Activated T-cell treated with anti-CD3 and anti-CD28 coated beads, Interleukin-2, amount 50 U/mL, for 4 hours (primary cell): ENCODE data around the gene VPS35L. TPM values are rescaled to one million over a fixed set of nuclear protein-coding genes. Genes with fewer than 3 reads are reported as not detected.

Experiments used
- ATAC-seq, 2 donors: fragments of 200-7000 bp; cut with Tn5 transposase; one replicate each; pipeline ENCODE4 v1.10.0; 2021
- DNase-seq: peaks from one replicate; pipeline ENCODE4 v3.0.0-alpha.2; 2020
- H3K27me3 Mint-ChIP-seq: one replicate; pipeline ENCODE4 v1.8.0; 2021; ENCODE audit warnings: low read depth, mixed read lengths
- H3K36me3 Mint-ChIP-seq: one replicate; pipeline ENCODE4 v1.8.0; 2022; ENCODE audit warnings: mixed read lengths; ENCODE audit not compliant: insufficient read depth
- H3K4me1 Mint-ChIP-seq: one replicate; pipeline ENCODE4 v1.8.0; 2021; ENCODE audit warnings: low read depth, mixed read lengths
- H3K4me3 Mint-ChIP-seq: one replicate; pipeline ENCODE4 v1.8.0; 2021; ENCODE audit warnings: mild to moderate bottlenecking, moderate library complexity, mixed read lengths
- H3K9me3 Mint-ChIP-seq: one replicate; pipeline ENCODE4 v1.8.0; 2021; ENCODE audit warnings: mixed read lengths
- total RNA-seq, 3 donors: library from RNA; stranded (reverse); gene quantifications; one replicate each; pipeline ENCODE4 v1.2.1, GENCODE V29; 2021

The VPS35L gene
- total RNA-seq, 3 donors from 2014 or later: 29.9 to 34.5 (median 30.9) TPM

GRCh38 chr16:19589771-19590302, 34.3 kb downstream of the VPS35L start:
- Mint-ChIP-seq H3K4me1 (peaks cover 11% of the 10 kb centered on the region), H3K27me3 (no peaks in the 10 kb centered on the region), H3K9me3 (no peaks in the 10 kb centered on the region), H3K4me3 (no peak overlapping the region), H3K36me3 (peaks cover 19% of the 10 kb centered on the region)
- no peak for ATAC-seq
- no peak for DNase-seq

GRCh38 chr16:19595043-19595767, 39.7 kb downstream of the VPS35L start:
- H3K9me3 Mint-ChIP-seq: no peaks in the 10 kb centered on the region
- no peak overlapping the region for H3K4me3 Mint-ChIP-seq
- no peaks in the 10 kb centered on the region for H3K27me3 Mint-ChIP-seq
- no peak for ATAC-seq
- DNase-seq: no peak
- H3K36me3 Mint-ChIP-seq: peaks cover 11% of the 10 kb centered on the region
- H3K4me1 Mint-ChIP-seq: no peaks in the 10 kb centered on the region

GRCh38 chr16:19598805-19599510, 43.5 kb downstream of the VPS35L start:
- Mint-ChIP-seq H3K4me3 (no peak overlapping the region), H3K36me3 (peaks cover 11% of the 10 kb centered on the region), H3K27me3 (no peaks in the 10 kb centered on the region), H3K9me3 (no peaks in the 10 kb centered on the region), H3K4me1 (no peaks in the 10 kb centered on the region)
- DNase-seq: no peak
- no peak for ATAC-seq

- ATAC-seq: no peak
- Mint-ChIP-seq H3K4me1 (no peaks in the 10 kb centered on the region), H3K27me3 (no peaks in the 10 kb centered on the region), H3K36me3 (peaks cover 19% of the 10 kb centered on the region), H3K4me3 (no peak overlapping the region), H3K9me3 (no peaks in the 10 kb centered on the region)
- no peak for DNase-seq
Observed at GRCh38 chr16:19599968-19600716, 44.6 kb downstream of the VPS35L start.

GRCh38 chr16:19601083-19601976, 45.8 kb downstream of the VPS35L start:
- no peak for ATAC-seq
- peak; percentile 6 for DNase-seq
- peaks cover 4% of the 10 kb centered on the region for H3K9me3 Mint-ChIP-seq
- no peak overlapping the region for H3K4me3 Mint-ChIP-seq
- no peaks in the 10 kb centered on the region for H3K4me1 Mint-ChIP-seq
- peaks cover 30% of the 10 kb centered on the region for H3K36me3 Mint-ChIP-seq
- no peaks in the 10 kb centered on the region for H3K27me3 Mint-ChIP-seq

- peaks cover 52% of the 10 kb centered on the region for H3K36me3 Mint-ChIP-seq
Observed at GRCh38 chr16:19604911-19605310, 49.4 kb downstream of the VPS35L start.

DNA sequence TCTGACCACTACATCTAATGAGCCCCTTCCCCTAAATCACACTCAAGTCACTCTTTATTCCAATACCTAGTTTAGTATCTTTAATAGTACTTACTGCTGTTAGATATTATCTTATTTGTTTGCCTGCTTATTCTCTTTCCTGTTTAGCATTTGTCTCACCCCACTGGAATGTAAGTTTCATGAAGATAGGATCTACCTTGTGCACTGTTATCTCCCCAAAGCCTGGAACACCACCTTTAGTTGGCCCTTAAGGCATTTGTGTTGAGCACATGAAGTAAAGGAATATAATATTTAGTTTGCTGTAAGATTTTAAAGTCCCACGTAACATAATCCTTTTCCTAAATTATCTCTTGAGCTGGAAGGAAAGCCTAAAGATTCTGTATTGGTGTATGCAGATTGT, 50.2 kb downstream of the VPS35L start:
- ATAC-seq (no peak), DNase-seq (no peak)
- peaks cover 4% of the 10 kb centered on the region for H3K9me3 Mint-ChIP-seq
- H3K4me3 Mint-ChIP-seq: no peak overlapping the region
- no peaks in the 10 kb centered on the region for H3K4me1 Mint-ChIP-seq
- peaks cover 56% of the 10 kb centered on the region for H3K36me3 Mint-ChIP-seq
- H3K27me3 Mint-ChIP-seq: no peaks in the 10 kb centered on the region

More at GRCh38 chr16:19604911-19605310, 49.4 kb downstream of the VPS35L start:
- H3K4me3 Mint-ChIP-seq: no peak overlapping the region
- ATAC-seq: no peak
- DNase-seq: no peak
- no peaks in the 10 kb centered on the region for H3K4me1 Mint-ChIP-seq
- peaks cover 4% of the 10 kb centered on the region for H3K9me3 Mint-ChIP-seq
- H3K27me3 Mint-ChIP-seq: no peaks in the 10 kb centered on the region

DNA sequence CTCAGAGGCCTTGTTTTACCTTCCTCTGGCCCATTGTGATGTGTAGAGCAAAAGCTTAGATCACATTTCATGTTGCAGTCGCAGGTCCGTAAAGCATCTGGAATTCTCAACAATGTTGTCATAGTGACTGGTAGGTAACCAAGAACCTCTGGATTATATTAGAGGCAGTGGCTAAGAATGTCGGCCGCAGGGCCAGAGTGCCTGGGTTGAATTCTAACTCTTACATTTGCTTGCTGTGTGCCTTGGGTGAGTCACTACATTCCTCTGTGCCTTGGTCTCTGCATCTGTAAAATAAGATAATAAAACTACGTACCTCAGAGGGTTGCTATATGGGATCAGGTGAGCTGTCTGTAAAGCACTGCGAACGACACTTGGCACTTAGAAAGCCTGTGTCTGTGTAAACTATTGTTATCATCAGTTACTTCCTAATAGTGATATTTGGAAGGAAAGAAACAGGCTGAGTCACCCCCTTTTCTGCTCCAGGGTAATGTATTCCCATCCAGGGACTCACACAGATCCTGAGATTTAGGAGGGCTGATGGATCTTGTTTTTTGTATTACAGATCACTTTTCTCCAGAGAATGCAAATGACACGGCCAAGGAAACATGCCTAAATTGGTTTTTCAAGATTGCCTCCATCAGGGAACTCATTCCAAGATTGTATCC, 52.2 kb downstream of the VPS35L start:
- Mint-ChIP-seq H3K4me1 (no peaks in the 10 kb centered on the region), H3K27me3 (no peaks in the 10 kb centered on the region), H3K36me3 (peaks cover 56% of the 10 kb centered on the region), H3K4me3 (no peak overlapping the region), H3K9me3 (peaks cover 4% of the 10 kb centered on the region)
- DNase-seq: no peak
- ATAC-seq: no peak

- H3K4me3 Mint-ChIP-seq: no peak overlapping the region
- no peaks in the 10 kb centered on the region for H3K4me1 Mint-ChIP-seq
- DNase-seq (no peak), ATAC-seq (no peak)
- no peaks in the 10 kb centered on the region for H3K27me3 Mint-ChIP-seq
- H3K36me3 Mint-ChIP-seq: peaks cover 58% of the 10 kb centered on the region
- H3K9me3 Mint-ChIP-seq: peaks cover 4% of the 10 kb centered on the region
Observed at GRCh38 chr16:19609359-19609758, 53.9 kb downstream of the VPS35L start.

GRCh38 chr16:19610200-19610599, 54.7 kb downstream of the VPS35L start:
- Mint-ChIP-seq H3K36me3 (peaks cover 56% of the 10 kb centered on the region), H3K4me1 (no peaks in the 10 kb centered on the region), H3K4me3 (no peak overlapping the region), H3K9me3 (peaks cover 4% of the 10 kb centered on the region), H3K27me3 (no peaks in the 10 kb centered on the region)
- no peak for ATAC-seq
- DNase-seq: no peak

GRCh38 chr16:19613834-19614233, 58.3 kb downstream of the VPS35L start:
- Mint-ChIP-seq H3K4me1 (no peaks in the 10 kb centered on the region), H3K27me3 (no peaks in the 10 kb centered on the region), H3K36me3 (peaks cover 31% of the 10 kb centered on the region), H3K9me3 (no peaks in the 10 kb centered on the region), H3K4me3 (no peak overlapping the region)
- ATAC-seq: no peak
- no peak for DNase-seq

GRCh38 chr16:19616241-19616640, 60.7 kb downstream of the VPS35L start:
- H3K4me3 Mint-ChIP-seq: no peak overlapping the region
- ATAC-seq (no peak), DNase-seq (no peak)
- H3K27me3 Mint-ChIP-seq: no peaks in the 10 kb centered on the region
- no peaks in the 10 kb centered on the region for H3K9me3 Mint-ChIP-seq
- peaks cover 16% of the 10 kb centered on the region for H3K36me3 Mint-ChIP-seq
- H3K4me1 Mint-ChIP-seq: no peaks in the 10 kb centered on the region

DNA sequence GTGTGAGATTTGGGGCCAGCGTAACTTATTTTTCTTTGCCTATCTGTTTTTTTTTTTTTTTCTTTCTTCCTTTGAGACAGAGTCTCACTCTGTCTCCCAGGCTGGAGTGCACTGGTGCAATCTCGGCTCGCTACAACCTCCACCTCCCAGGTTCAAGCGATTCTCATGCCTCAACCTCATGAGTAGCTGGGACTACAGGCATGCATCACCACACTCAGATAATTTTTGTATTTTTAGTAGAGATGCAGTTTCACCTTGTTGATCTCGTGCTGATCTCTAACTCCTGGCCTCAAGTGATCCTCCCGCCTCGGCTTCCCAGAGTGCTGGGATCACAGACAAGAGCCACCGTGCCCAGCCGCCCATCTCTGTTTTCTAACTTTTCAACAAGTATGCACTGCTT, 63.4 kb downstream of the VPS35L start:
- no peak for DNase-seq
- Mint-ChIP-seq H3K4me3 (no peak overlapping the region), H3K9me3 (no peaks in the 10 kb centered on the region), H3K4me1 (no peaks in the 10 kb centered on the region), H3K36me3 (peaks cover 6% of the 10 kb centered on the region), H3K27me3 (no peaks in the 10 kb centered on the region)
- no peak for ATAC-seq
